ENCODE results near the gene FAM222B. TPM values are rescaled to one million over a fixed set of nuclear protein-coding genes. Genes with fewer than 3 reads are reported as not detected.
A peak's percentile ranks its signal among the peaks of the same experiment; 100 is the strongest.
"Not testable (repeated sequence)": the region's sequence is repeated elsewhere in the genome, so short reads cannot be mapped to it uniquely, and the experiment has no call there.

Gene FAM222B
- total RNA-seq, 1 donor from 2014 or later = 16.8 TPM

GRCh38 chr17:28848667-28849066 lies 6.1 kb upstream of the FAM222B start:
- peak; percentile 24 for ATAC-seq
- DNase-seq = peak; percentile 40
- intact Hi-C loops (cut with micrococcal nuclease) = not testable (repeated sequence)

DNA sequence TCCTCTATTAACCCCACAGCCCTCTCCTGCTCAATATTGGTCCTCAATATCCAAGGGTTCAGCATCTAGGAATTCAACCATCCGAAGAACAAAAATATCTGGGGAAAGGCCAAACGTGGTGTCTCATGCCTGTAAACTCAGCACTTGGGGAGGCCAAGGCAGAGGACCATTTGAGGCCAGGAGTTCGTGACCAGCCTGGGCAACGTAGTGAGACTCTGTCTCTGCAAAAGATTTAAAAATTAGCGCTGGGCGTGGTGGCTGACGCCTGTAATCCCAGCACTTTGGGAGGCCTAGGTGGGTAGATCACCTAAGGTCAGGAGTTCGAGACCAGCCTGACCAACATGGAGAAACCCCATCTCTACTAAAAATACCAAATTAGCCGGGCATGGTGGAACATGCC lies 4.1 kb upstream of the FAM222B start:
- intact Hi-C loops (cut with micrococcal nuclease); ATAC-seq; DNase-seq: not testable (repeated sequence)

- no peak for ATAC-seq
- no peak for DNase-seq
- intact Hi-C loops (cut with micrococcal nuclease) = no loop called here
Measured at GRCh38 chr17:28846231-28846630, 3.6 kb upstream of the FAM222B start.

DNA sequence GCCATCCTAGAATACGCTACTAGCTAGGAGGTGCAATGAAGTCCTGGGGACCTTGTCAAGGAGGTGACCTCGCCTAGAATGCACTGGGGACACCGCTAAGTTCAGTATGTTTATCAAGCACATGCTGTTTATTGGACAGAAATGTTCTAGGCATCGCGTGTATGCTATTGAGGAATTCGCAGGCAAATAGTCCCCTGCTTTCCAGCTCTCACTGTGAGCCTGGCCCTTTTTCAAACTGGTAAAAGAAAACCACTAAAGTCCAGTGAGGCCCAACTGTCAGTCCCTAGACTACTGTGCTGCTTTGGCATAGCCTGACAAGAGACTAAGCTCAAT lies 1.2 kb upstream of the FAM222B start:
- ATAC-seq (no peak), DNase-seq (no peak)
- intact Hi-C loops (cut with micrococcal nuclease) = no loop called here

GRCh38 chr17:28841901-28842281 lies 699 bp downstream of the FAM222B start:
- ATAC-seq = no peak
- intact Hi-C loops (cut with micrococcal nuclease) = no loop called here
- DNase-seq = no peak

GRCh38 chr17:28839221-28839620 lies 3.4 kb downstream of the FAM222B start:
- intact Hi-C loops (cut with micrococcal nuclease) = no loop called here
- no peak for DNase-seq
- no peak for ATAC-seq

DNA sequence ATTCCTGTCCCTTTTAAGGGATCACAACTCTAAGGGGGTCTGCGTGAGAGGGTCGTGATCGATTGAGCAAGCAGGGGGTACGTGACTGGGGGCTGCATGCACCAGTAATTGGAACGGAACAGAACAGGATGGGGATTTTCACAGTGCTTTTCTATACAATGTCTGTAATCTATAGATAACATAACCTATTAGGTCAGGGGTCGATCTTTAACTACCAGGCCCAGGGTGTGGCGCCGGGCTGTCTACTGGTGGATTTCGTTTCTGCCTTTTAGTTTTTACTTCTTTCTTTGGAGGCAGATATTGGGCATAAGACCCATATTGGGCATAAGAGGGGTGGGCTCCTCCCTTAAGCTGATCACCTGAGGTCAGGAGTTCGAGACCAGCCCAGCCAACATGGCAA lies 6.0 kb downstream of the FAM222B start:
- ATAC-seq; intact Hi-C loops (cut with micrococcal nuclease); DNase-seq: not testable (repeated sequence)

- no peak for DNase-seq
- intact Hi-C loops (cut with micrococcal nuclease) = no loop called here
- no peak for ATAC-seq
Measured at GRCh38 chr17:28834420-28834819, 8.2 kb downstream of the FAM222B start.

DNA sequence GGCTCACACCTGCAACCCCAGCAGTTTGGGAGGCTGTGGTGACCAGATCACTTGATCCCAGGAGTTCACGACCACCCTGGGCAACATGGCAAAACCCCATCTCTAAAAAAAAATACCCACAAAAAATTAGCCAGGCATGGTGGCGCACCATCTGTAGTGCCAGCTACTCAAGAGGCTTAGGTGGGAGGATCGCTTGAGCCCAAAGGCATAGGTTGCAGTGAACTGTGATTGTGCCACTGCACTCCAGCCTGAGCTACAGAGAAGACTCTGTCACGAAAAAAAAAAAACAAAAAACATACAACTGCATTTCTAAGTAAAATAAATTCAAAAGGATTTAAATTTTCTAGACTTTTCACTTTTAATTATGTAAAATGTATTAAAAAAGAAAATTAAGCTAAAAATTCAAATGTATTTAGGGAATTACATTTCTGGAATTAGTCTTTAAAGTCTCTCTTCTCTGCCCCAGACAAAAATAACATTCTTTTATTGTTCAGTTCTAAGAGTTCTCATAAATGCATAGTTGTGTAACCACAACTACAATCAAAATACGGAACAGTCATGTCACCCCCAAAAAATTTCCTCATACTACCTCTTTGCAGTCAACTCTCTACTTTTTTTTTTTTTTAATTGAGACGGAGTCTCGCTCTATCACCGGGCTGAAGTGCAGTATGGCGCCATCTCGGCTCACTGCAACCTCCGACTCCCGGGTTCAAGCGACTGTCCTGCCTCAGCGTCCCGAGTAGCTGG lies 14.1 kb downstream of the FAM222B start:
- no peak for DNase-seq
- intact Hi-C loops (cut with micrococcal nuclease) = no loop called here
- no peak for ATAC-seq

GRCh38 chr17:28827672-28828071 lies 14.9 kb downstream of the FAM222B start:
- intact Hi-C loops (cut with micrococcal nuclease) = no loop called here
- ATAC-seq (no peak), DNase-seq (no peak)

DNA sequence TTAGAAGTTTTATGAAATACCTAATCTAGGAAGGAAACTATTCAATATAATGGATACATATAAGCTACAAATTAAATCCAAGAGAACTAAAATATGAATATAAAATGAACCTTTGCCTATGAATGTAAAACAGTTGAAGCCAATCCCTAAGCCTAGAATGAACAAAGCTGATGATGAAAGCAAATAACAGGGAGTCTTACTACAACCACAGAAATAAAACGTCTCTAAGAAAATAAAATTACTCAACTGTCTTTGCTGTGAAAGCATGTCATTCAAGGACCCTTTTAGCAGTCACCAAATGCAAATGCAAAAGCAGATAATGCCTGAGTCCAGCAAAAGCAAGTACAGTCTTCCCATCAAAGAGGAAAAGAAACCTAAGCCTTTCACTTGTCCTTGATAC lies 23.0 kb downstream of the FAM222B start:
- no peak for DNase-seq

GRCh38 chr17:28818819-28819221 lies 23.8 kb downstream of the FAM222B start:
- ATAC-seq (no peak), DNase-seq (no peak)
- intact Hi-C loops (cut with micrococcal nuclease) = no loop called here

More for the DNA sequence above, 23.0 kb downstream of the FAM222B start:
- no peak for ATAC-seq
- intact Hi-C loops (cut with micrococcal nuclease) = no loop called here

- DNase-seq = no peak
- intact Hi-C loops (cut with micrococcal nuclease) = no loop called here
- ATAC-seq = no peak
Measured at GRCh38 chr17:28816540-28816939, 26.1 kb downstream of the FAM222B start.

- DNase-seq (no peak), ATAC-seq (peak; percentile 39)
- intact Hi-C loops (cut with micrococcal nuclease) = no loop called here
Measured at GRCh38 chr17:28812748-28813377, 29.7 kb downstream of the FAM222B start.

GRCh38 chr17:28812091-28812747 lies 30.4 kb downstream of the FAM222B start:
- intact Hi-C loops (cut with micrococcal nuclease) = no loop called here
- ATAC-seq = peak; percentile 100
- DNase-seq = peak; percentile 98

GRCh38 chr17:28811651-28812090 lies 30.9 kb downstream of the FAM222B start:
- ATAC-seq (no peak), DNase-seq (no peak)
- intact Hi-C loops (cut with micrococcal nuclease) = no loop called here

DNA sequence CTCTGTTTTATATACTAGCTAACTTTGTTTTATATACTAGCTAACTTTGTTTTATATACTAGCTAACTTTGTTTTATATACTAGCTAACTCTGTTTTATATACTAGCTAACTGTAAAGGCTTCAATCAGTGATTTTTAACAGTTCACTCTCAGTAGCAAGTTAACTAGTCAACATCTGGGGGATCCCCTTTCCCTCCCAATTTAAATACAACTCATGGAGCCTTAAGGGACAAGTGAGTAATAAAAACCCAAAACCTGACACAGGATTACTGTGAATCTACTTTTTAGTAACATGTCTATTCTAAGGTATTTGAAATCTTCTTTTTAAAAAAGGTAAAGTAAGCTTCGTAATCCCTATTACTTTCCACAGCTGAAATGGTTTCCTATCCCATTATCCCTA lies 32.2 kb downstream of the FAM222B start:
- intact Hi-C loops (cut with micrococcal nuclease) = no loop called here
- DNase-seq (no peak), ATAC-seq (no peak)

GRCh38 chr17:28807925-28808634 lies 34.5 kb downstream of the FAM222B start:
- ATAC-seq (no peak), DNase-seq (no peak)
- intact Hi-C loops (cut with micrococcal nuclease) = no loop called here

DNA sequence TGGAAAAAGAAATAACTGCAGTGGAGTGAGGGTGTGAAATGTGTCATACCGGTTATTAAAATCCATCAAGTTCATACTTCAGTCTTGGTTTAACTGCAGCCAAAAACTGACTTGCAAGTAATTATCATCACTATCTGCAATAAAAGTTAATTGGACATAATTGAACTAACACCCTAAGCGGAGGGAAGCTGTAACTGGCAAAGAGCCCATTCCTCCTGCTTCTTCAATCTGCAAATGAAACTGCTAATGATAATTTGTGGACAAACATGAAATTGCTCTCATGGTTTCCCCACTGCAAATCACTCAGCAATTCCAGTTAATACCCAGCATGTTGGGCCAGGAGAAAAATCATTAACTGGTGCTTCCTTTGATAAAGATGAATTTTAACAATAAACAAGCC lies 46.5 kb downstream of the FAM222B start:
- DNase-seq (no peak), ATAC-seq (no peak)
- intact Hi-C loops (cut with micrococcal nuclease) = no loop called here

All from left ventricle myocardium superior (tissue), 1 donor.